RWPE2 (cell line): ENCODE data around the gene SWSAP1.
A peak's percentile ranks its signal among the peaks of the same experiment; 100 is the strongest.

Experiments
- ATAC-seq: fragments of 200-7000 bp; cut with Tn5 transposase; 3 replicates; pipeline ENCODE4 v1.9.1; 2021; ENCODE audit warnings: low read depth
- DNase-seq: peaks from one replicate; pipeline ENCODE4 v3.0.0-alpha.2; 2020; ENCODE audit warnings: low spot score
- H3K27ac ChIP-seq: fragments of 450-650 bp; 2 replicates; pipeline ENCODE4 v1.5.1; 2017; ENCODE audit warnings: mild to moderate bottlenecking; ENCODE audit not compliant: poor library complexity, severe bottlenecking
- H3K27me3 ChIP-seq: fragments of 250-450 bp; sonication (Bioruptor Pico); 2 replicates; pipeline ENCODE4 v1.5.1; 2021; ENCODE audit warnings: mild to moderate bottlenecking, moderate library complexity; ENCODE audit not compliant: insufficient read depth, poor library complexity, severe bottlenecking
- H3K36me3 ChIP-seq: fragments of 250-450 bp; sonication (Bioruptor Pico); 2 replicates; pipeline ENCODE4 v1.5.1; 2020; ENCODE audit warnings: low read depth, mild to moderate bottlenecking, moderate library complexity
- H3K4me1 ChIP-seq: fragments of 250-450 bp; sonication (Bioruptor Pico); 2 replicates; pipeline ENCODE4 v1.5.1; 2021; ENCODE audit warnings: mild to moderate bottlenecking, moderate library complexity; ENCODE audit not compliant: insufficient read depth, poor library complexity, severe bottlenecking
- H3K4me3 ChIP-seq: fragments of 250-450 bp; sonication (Bioruptor Pico); 2 replicates; pipeline ENCODE4 v1.5.1; 2021; ENCODE audit warnings: mild to moderate bottlenecking, moderate library complexity; ENCODE audit not compliant: severe bottlenecking
- H3K9me3 ChIP-seq: fragments of 250-450 bp; sonication (Bioruptor Pico); 2 replicates; pipeline ENCODE4 v1.5.1; 2021; ENCODE audit warnings: mild to moderate bottlenecking, moderate library complexity; ENCODE audit not compliant: severe bottlenecking
- TF ChIP-seq, protein P1 (sequence below): fragments of 450-650 bp; IDR thresholded peaks from one replicate; pipeline ENCODE4 v1.5.1; 2017; ENCODE audit warnings: mild to moderate bottlenecking, moderate library complexity; ENCODE audit not compliant: poor library complexity, severe bottlenecking

The SWSAP1 gene

DNA sequence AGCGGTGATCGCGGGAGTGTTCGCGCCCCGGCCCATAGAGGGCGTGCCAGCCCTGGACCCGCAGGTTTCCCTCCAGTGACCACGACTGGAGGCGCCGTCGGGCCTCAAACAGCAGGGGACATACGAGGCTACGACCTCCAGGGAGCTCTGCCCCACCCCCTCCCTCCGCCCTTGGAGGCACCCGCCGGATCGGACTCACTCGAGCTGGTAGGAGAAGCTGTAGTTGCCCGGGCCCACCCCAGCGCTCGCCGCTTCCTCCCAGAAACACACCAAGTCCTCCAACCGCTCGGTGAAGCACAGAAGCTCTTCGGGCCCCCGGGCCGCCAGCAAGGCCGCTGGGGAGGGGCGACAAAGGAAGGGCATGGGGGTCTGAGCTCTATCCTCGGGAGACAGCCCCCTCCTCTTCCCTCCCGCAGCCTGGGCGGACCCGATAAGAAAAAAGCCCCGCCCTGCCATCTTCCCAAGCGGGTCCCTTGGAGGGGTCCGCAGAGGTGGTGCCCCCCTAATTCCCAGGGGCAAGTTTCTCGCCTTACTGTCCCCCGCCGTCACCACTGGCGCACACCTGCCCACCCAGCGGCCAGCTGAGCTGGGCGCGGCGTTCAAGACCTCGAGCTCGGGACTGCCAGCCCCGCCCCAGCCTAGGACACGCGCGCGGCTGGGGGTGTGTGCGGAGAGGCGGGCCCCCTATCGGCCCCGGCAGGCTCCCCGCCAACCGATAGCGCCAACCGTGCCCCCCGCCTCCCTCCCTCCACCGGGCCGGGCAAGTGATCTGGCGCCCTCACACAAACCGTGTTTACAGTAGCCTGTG lies 8.6 kb downstream of the SWSAP1 start:
- DNase-seq (peak; percentile 67), ATAC-seq (peak; percentile 2; the same call in 1 of the 3 replicates)
- Histone ChIP-seq H3K4me3 (peak overlapping the region; percentile 38), H3K4me1 (peaks cover 13% of the 10 kb centered on the region), H3K27me3 (no peaks in the 10 kb centered on the region), H3K9me3 (no peaks in the 10 kb centered on the region), H3K27ac (no peak overlapping the region), H3K36me3 (peaks cover 5% of the 10 kb centered on the region; the same call in 1 of the 2 replicates)
- TF ChIP-seq, protein P1, sequence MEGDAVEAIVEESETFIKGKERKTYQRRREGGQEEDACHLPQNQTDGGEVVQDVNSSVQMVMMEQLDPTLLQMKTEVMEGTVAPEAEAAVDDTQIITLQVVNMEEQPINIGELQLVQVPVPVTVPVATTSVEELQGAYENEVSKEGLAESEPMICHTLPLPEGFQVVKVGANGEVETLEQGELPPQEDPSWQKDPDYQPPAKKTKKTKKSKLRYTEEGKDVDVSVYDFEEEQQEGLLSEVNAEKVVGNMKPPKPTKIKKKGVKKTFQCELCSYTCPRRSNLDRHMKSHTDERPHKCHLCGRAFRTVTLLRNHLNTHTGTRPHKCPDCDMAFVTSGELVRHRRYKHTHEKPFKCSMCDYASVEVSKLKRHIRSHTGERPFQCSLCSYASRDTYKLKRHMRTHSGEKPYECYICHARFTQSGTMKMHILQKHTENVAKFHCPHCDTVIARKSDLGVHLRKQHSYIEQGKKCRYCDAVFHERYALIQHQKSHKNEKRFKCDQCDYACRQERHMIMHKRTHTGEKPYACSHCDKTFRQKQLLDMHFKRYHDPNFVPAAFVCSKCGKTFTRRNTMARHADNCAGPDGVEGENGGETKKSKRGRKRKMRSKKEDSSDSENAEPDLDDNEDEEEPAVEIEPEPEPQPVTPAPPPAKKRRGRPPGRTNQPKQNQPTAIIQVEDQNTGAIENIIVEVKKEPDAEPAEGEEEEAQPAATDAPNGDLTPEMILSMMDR, result peak; percentile 63

DNA sequence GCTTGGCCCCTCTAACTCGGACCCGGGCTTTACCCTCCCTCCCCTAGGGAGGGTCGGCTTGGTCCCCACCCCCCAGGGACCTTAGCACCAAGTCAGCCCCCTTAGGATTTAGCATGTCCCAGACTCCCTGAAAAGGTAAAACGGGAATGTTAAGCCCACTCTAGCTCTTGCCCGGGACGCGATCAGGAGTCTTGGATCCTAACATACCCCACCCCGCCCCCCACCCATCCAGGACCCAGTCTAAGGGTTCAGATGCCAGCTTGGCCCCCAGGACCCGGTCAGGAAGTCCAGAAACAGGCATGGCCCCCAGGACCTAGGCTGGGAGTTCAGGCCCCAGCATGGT lies 9.2 kb downstream of the SWSAP1 start:
- Histone ChIP-seq H3K27ac (no peak overlapping the region), H3K4me1 (peaks cover 7% of the 10 kb centered on the region), H3K36me3 (no peaks in the 10 kb centered on the region), H3K4me3 (peak overlapping the region; percentile 38), H3K9me3 (no peaks in the 10 kb centered on the region), H3K27me3 (no peaks in the 10 kb centered on the region)
- ATAC-seq (no peak), DNase-seq (no peak)
- TF ChIP-seq, protein P1, result no peak

DNA sequence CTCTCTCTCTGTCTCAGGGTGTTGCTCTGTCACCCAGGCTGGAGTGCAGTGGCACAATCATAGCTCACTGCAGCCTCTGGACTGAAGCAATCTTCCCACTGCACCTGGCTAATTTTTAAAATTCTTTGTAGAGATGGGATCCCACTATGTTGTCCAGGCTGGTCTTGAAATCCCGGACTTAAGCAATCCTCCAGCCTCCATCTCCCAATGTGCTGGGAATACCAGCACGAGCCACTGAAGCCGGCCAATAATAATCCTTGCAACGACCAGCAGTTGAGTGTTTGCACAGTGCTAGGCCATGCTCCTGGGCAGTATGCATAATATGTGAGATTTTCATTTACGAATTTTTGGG lies 10.3 kb downstream of the SWSAP1 start:
- Histone ChIP-seq H3K4me3 (no peak overlapping the region), H3K36me3 (no peaks in the 10 kb centered on the region), H3K27me3 (no peaks in the 10 kb centered on the region), H3K27ac (no peak overlapping the region), H3K9me3 (no peaks in the 10 kb centered on the region), H3K4me1 (peaks cover 3% of the 10 kb centered on the region)
- DNase-seq (no peak), ATAC-seq (no peak)
- TF ChIP-seq, protein P1, result no peak

DNA sequence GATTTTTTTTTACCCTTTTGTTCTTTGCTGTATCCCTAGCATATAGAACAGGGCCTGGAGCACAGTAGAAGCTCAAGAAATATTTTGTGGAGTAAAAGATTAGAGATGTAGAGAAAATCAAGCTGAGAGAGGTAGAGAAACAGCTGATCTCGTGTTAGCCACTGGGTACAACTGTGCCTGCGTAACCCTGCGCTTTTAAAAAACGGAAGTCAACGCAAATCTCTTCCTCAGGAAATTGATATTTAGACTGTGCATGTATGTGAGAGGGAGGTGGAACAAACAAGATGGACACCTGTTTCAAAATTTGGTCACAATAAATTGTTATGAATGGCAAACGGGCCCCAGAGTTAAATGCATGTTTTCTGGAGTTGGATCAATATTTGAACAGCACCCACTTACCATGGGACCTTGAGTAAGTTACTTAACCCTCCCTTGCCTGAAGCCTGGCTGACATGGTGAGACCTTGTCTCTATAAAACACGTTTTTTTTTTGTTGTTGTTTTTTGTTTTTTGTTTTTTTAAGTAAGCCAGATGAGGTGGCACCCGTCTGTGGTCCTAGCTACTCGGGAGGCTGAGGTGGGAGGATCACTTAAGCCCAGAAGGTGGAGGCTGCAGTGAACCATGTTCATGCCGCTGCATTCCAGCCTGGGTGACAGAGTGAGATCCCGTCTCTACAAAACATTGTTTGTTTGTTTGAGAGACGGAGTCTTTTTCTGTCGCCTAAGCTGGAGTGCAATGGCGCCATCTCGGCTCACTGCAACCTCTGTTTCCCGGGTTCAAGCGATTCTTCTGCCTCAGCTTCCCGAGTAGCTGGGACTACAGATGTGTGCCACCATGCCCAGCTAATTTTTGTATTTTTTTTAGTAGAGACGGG lies 12.9 kb downstream of the SWSAP1 start:
- DNase-seq (no peak), ATAC-seq (no peak)
- Histone ChIP-seq H3K4me1 (no peaks in the 10 kb centered on the region), H3K27ac (no peak overlapping the region), H3K4me3 (no peak overlapping the region), H3K9me3 (no peaks in the 10 kb centered on the region), H3K36me3 (no peaks in the 10 kb centered on the region), H3K27me3 (no peaks in the 10 kb centered on the region)
- TF ChIP-seq, protein P1, result no peak
